Skeletal muscle cell (primary cell): ENCODE data around the gene ARFGEF2.

Experiments
- DNase-seq: peaks from one replicate; pipeline ENCODE4 v3.0.0-alpha.2; 2010; ENCODE audit warnings: low read depth
- H3K4me3 ChIP-seq: 2 replicates; pipeline ENCODE4 v1.5.1; 2011; ENCODE audit warnings: low read depth, mild to moderate bottlenecking, control low read depth, low read length, moderate library complexity

ARFGEF2 gene

DNA sequence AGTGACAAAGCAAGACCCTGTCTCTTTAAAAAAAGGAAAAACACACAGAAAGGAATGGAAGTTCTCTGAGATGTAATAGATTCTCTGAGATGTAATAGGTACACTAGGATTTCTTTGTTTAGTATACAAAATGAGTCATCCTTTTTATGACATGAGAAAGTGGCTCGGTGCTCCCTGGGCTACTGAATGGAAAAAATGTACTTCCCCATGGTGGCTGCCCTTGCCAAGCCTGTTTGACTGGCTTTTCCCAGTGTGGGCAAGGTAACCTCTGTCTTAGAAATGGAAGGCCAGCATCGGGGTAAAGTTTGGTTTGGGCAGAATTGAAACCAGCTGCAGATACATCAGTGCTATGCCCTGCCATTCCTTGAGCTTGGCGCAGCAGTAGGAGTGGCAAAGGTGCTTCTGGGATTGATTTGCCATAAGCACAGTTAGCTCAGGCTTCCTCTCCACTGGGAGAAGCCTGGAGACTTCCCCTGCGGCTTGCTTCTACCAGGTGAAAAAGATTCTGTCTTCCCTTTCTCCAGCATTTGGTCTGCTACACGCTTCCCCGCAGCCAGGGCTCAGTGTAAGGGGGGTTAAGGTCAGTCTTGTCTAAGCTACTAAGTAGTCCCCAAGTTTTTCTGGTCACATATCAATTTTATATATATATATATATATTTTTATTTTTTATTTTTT lies 24.5 kb downstream of the ARFGEF2 start:
- H3K4me3 ChIP-seq: no peak overlapping the region
- DNase-seq: no peak

DNA sequence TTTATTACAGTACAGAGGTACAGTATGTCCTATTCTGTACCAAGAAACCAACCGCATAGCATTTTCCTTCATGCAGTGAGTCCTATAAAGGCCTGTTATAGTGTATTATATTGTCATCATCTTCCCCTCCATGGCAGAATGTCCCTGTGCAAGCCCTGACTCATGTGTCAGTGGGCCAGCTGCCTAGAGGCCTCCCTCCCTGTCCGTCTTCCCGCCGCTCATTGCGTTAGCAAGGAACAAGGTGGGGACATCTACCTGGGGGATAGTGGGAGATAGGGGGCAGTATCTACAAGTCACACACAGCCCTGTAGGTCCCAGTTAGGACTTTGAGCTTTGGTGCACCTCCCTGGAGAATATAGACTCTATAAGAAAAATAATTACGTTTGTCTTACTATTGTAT lies 27.1 kb downstream of the ARFGEF2 start:
- DNase-seq: no peak
- H3K4me3 ChIP-seq: no peak overlapping the region

DNA sequence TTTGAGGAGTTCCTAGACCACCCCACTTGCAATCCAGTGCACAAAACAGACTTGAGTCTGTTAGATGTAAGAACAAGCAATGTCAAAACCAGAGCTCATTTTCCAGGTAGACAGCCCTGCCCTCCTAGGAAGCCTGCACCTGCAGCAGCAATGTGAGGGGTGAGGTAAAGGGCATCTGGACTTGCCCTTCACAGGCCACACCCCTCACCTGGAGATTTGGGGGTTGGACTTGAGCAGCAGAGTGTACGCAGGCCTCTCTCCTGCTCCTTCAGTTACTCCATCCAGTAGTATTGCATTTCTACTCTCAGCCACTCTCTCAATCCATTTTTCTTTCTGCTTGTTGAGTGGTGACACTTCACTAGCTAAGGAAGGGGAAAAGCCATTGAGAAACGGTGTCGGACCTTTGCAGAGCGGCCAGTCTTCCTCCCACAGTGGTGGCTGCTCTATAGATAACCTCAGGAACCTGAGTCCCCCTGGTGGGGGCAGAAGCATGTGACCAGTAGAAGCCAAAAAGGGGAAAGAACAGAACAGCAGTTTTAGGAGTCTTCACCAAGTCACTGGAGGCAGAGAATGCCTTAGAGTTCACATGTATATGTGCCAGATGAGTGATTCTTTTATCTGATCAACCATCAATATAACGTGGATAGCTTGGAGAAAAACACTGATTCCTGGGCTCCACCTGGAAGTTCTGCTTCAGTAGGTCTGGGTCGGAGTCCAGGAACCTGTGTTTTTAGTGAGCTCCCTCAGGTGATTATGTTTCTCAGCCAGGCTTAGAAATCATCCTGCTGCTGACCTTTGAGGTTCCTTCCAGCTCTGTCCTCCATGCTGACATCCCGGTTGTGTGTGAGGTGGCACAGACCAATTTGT lies 28.0 kb downstream of the ARFGEF2 start:
- DNase-seq: no peak
- no peak overlapping the region for H3K4me3 ChIP-seq

DNA sequence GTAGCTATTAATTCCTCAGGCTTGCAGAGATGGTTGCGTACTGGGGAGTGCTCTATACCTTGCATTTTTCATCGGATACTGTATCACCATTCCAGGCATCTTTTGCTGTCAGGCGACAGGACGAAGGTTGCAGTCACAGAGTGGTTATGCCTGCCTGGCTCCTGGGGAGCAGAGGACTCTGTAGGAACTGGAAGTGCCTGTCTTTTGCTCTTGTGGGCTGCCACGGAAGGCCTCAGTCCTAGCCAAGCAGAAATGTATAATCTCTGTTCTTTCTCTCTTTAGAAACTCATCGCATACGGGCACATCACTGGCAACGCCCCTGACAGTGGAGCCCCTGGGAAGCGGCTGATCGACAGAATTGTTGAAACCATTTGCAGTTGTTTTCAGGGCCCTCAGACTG lies 29.5 kb downstream of the ARFGEF2 start:
- no peak for DNase-seq
- no peak overlapping the region for H3K4me3 ChIP-seq

DNA sequence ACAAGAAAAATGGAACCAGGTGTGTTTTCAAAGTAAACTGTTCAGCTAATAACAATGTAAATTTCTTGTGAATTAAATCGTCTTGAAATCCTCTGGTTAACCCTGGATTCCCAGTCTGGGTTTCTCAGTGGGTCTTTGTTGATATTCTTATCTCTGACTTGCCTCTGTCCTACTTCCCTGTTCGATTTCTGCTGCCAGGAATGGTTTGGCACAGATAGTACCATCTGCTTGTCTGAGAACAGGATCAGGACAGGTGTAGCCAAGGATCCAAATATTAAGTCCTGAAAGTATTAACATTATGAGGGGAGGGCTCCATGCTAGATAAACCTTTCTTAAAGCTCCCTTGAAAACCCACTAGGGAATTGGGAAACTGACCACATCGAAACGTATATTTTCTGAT lies 30.1 kb downstream of the ARFGEF2 start:
- no peak for DNase-seq
- H3K4me3 ChIP-seq: no peak overlapping the region

DNA sequence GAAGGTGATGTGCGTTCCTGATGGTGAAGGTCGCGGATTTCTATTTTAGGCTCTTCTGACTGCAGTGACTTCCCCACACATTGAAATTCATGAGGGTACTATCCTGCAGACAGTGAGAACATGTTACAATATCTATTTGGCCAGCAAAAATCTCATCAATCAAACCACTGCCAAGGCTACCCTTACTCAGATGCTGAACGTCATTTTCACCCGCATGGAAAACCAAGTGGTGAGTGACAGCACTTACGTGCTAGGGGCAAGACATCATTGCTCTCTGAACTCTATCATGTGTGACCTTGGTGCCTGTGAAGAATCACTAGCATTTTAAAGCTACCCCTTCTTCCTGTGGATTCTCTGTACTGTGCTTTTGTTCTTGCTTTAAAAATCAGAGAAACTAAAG lies 31.1 kb downstream of the ARFGEF2 start:
- no peak overlapping the region for H3K4me3 ChIP-seq
- DNase-seq: no peak

DNA sequence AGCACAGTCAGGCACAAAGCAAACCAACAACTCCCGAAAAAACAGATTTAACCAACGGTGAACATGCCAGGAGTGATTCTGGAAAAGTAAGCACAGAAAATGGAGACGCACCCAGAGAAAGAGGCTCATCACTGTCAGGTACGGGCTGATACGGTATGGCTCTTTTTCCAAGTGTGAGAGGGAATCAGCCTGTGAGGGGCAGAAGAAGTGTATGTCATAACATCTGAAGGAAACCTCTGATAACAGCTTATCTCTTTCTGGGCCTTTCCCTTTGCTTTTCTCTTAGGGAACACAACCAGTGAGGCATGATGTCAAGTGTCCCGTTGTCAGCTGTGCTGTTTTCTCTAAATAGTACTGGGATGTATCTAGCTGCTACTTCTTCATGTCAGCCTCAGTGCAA lies 32.1 kb downstream of the ARFGEF2 start:
- no peak overlapping the region for H3K4me3 ChIP-seq

DNA sequence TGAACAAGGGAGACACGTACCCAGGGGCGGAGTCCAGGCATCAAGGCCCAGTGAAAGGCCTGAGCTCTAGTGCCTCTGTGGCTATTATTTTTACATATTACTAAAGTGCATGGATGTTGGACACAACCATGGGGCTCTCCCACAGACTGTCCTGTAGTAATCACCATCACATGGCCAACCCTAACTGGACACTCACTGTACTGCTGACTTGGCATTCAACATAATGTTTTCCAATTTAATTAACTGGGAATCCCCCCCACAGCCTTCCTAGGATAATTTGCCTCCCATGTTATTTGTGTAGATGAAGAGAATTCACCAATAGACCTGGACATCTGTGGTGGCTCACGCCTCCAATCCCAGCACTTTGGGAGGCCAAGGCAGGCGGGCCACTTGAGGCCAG lies 34.5 kb downstream of the ARFGEF2 start:
- H3K4me3 ChIP-seq: no peak overlapping the region
- DNase-seq: no peak

More for the DNA sequence above, 32.1 kb downstream of the ARFGEF2 start:
- no peak for DNase-seq

DNA sequence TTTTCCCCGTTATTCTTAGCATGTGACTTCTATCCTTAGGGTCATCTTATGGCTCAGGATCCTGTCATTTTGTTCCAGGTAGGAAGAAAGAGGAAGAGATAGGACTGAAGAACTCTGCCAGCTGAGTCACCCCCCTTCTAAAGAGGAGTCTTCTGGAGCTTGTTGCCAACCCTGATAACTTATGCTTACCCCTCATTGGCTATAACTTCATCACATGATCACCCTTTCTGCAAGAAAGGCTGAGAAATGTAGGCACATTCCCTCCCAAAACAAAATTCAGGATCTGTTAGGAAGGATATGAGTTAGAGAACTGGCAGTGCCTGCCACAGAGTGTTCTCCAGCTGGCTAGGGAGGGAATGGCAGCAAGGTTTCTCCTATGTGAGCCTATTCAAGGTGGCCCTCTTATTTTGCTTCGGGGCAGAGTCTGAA lies 35.6 kb downstream of the ARFGEF2 start:
- H3K4me3 ChIP-seq: no peak overlapping the region
- DNase-seq: no peak

DNA sequence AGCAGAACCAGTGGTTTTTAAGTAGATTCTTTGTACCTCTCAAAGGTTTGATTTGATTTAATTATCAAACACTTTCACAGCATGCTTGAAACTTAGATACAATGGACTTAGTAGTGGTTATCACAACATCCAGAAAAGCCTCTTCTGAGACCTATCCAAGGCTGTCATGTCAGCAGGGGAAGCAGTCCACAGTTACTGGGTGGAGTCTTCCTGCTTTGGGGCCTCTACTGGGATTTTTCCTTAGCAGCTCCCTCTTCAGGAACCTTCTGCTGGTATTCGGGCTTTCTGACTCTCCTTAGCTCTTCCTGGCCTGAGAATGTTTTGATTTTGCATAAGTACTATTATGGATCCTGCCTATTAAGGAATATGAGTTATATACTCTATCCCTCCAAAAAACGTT lies 36.0 kb downstream of the ARFGEF2 start:
- no peak for DNase-seq
- no peak overlapping the region for H3K4me3 ChIP-seq

DNA sequence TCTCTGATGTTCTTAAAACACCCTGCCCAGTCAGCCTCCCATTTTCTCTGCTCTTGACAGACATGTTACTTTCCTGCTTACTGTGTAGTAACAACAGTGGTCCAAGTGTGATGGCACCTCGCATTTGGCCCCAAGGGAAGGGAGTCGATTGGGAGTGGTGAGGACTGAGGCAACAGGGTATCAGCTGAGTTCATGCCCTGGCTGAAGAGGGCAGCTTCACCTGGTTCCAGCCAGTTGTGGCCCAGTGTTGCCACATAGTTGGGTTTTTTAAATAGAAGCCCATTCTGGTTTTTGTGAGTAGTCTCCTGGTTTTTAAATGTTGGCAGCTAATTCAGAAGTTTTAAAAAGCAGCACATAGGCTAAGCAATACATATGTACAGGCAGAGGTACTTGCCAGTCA lies 37.2 kb downstream of the ARFGEF2 start:
- DNase-seq: no peak
- H3K4me3 ChIP-seq: no peak overlapping the region

DNA sequence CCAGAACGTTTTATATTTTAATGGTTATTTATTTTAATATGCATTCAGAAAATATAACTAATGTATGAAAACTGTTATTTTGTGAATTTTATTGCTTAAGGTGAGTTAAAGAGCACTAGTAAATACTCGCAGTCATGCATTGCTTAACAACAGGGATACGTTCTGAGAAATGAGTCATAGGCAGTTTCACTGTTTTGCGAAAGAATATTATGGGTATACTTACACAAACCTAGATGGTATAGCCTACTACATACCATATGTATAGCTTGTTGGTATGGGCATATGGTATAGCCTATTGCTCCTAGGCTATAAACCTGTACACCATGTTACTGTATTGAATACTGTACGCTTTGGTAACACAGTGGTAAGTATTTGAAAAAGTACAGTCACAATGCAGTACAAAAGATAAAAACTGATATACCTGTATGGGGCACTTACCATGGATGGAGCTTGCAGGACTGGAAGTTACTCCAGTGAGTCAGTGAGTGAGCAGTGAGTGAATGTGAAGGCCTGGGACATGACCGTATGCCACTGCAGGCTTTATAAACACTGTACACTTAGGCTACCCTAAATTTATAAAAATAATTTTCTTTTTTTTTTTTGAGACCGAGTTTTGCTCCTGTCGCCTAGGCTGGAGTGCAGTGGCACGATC lies 38.5 kb downstream of the ARFGEF2 start:
- peak; percentile 17 for DNase-seq
- no peak overlapping the region for H3K4me3 ChIP-seq

DNA sequence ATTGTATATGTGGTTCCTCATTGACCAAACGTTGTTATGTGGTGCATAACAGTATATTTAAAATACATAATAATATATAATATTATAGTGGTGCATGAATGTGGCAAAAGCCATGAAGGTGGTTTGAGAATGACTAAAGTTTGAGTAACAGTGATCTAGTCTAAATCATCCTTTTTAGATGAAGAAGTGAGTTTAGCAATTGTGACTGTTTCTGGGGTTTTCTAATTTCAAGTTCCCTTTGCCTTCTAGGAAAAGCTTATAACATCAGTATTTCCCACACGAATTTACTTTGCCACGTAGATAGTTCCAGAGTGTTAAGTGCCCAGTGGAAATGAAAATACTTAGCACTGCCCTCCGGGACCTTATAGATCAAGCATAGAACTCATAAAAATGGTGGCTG lies 40.9 kb downstream of the ARFGEF2 start:
- H3K4me3 ChIP-seq: no peak overlapping the region
- DNase-seq: no peak

DNA sequence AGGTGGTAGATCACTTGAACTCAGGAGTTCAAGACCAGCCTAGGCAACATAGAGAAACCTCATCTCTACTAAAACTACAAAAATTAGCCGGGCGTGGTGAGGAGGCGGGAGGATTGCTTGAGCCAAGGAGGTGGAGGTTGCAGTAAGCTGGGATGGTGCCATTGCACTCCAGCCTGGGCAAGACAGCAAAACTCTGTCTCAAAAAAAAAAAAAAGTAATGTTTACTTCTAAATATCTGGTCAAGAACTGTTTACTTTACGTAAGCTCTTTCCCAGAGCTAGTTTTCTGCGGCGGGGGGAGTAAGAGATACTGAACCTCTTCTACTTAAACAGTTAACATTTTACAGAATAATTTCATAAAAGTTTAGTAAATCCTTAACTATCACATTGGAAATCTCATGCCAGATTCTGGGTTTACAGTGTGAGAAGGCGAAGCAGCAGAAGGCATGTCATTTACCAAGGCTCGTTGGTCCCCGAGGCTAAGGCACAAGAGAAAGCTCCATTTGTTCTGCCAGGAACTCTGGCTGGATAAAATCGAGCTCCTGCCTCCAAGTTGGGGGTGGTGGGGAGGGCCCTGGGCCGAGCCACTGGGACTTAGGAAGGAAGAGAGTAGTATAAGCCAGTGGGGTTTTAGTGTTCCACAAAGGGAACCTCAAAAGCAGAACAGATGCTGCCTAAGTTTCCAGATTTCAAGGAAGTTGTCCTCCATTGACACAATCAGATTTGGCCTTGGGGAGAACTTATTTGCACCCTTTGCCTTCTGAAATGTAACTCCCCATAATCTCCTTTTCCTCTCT lies 41.7 kb downstream of the ARFGEF2 start:
- no peak for DNase-seq
- no peak overlapping the region for H3K4me3 ChIP-seq

DNA sequence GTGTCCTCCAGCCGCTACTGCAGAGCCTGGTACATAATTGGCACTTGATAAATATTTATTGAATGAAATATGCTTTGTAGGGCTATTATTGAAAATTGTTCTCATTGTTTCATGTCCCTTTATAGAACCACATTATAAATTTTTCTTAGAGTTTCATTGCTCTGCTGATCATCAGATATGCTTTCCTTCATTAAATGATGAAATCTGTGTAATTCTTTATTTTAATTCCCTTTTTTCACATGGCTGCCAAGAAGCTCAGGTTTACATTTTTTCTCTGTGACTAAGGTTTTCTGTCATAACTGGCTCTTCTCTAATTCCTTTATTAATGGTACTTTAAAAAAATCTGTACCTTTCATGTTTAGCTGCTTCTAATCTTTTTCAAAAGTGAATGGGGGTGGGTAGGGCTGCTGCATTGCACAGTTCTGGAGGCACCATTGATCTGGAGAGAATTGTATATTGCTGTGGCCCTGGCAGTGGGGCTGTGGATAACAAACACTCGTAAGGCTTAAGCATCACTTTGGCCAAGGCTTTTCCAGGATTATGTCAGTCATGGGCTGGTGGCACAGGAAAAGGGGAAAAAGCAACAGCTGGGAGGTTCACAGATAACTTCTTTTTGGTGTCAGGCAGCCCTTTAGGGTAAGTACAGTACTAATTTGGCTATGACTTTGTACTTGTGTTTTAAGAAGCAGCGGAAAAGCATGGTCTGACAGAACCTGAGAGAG lies 43.8 kb downstream of the ARFGEF2 start:
- H3K4me3 ChIP-seq: no peak overlapping the region
- no peak for DNase-seq

DNA sequence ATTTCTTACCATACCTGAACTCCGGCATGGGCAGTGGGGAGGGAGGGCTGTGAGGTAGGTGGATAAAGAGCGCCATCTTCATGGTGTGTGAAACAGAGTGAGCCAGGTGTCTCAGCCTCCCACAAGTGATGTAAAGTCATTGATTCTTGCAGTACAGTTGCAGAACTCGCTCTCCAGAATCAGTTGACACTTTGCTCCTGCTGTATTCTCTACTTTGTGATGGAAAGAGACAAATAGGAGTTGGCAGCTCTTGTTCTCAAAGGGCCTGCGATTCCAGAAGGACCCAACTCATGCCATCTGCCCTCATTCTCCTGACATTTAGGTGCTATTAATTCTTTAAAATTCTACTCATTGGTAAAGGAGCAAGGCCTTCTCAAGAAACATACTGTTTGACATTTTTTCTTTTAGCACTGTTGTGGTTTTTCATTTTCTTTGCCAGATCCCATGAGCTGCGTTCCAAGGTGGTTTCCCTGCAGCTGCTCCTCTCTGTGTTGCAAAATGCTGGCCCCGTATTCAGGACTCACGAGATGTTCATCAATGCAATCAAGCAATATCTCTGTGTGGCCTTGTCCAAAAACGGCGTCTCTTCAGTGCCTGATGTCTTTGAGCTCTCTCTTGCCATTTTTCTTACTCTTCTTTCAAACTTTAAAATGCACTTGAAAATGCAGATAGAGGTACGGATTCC lies 49.3 kb downstream of the ARFGEF2 start:
- no peak for DNase-seq
- H3K4me3 ChIP-seq: no peak overlapping the region

DNA sequence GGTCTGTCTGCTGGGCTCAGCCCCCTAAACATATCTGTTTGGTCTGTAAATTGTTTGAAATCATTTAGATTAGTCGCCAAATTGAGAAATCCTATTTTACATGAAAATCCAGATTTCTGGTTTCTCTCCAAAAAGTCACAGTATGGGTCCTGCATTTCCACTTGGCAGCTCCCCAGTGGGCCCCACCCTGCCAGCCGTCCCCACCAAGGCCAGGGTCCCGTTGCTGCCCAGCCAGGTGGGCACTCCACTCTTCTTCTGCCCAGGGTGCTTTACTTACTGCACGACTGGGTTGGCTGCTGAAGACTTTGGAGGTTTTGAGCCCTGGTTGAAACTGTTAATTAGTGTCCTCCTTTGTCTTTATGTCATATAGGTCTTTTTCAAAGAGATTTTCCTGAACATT lies 50.4 kb downstream of the ARFGEF2 start:
- H3K4me3 ChIP-seq: no peak overlapping the region
- DNase-seq: no peak

DNA sequence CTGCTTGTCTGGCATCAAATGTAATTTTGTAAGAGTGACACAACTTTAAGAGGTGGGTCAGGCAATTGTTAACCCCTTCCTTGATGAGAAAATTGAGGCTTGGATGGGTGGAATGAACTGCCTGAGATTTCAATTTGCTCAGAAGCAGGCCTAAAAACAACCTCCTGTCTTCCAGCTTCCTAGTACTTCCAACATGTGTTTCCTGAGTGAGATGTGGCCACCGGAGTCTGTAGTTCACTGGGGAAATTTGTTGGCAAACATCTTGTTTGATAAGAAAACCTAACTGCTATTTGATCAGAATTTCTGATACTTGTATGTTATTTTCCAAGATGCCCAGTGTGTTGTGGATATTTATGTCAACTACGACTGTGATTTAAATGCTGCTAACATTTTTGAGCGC lies 51.3 kb downstream of the ARFGEF2 start:
- no peak for DNase-seq
- H3K4me3 ChIP-seq: no peak overlapping the region

DNA sequence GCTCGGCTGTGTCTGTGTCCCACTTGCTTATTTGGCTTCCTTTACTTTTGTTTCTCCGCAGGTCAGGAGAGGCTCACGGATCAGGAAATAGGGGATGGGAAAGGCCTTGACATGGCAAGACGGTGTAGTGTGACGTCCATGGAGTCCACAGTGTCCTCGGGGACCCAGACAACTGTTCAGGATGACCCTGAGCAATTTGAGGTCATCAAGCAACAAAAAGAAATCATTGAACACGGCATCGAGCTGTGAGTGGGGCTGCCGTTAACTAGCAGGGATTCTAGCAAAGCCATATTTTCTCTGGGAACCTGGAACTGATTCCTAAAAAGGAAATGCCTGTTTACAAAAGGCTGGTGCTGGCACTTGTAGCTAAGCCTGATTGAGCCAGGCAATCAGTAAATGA lies 54.4 kb downstream of the ARFGEF2 start:
- DNase-seq: no peak
- H3K4me3 ChIP-seq: no peak overlapping the region
